ENCODE measurements around the gene ARHGAP26. TPM values are rescaled to one million over a fixed set of nuclear protein-coding genes. Genes with fewer than 3 reads are reported as not detected.

ARHGAP26 gene
- total RNA-seq, 6 experiments from 2014 or later, result 6.7 to 14.5 (median 8.3) TPM

DNA sequence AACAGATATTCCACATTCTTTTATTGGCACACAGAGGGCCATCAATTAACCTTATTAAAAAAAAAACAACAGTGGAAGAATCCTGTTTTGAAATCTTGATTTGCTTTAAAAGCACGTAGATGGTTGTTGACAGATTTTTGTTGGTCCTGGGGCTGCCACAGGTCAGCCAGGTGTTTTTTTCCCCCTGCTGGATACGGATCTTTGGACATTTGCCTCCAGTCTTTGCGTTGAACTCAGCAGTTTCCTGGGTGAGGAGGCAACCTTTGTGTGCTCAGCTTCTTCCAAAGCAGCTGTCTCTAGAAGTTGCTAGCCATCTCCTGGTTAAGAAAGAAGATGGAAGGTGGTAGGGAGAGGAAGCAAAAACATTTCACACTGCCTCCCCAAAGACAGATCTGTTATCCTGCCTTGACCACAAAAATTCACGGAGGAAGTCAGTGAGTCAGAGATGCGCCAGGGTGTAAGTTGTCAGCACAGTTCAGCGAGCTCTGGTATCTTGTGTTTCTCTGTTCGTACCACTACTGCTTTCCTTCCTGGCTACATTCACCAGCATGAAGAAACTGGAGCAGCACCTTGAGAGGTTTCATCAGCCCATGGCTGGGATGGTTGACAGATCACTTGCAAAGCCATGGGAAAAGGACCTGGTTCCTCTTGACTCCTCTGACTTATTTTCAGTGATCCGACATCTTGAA, 207.3 kb downstream of the ARHGAP26 start:
- intact Hi-C loops (cut with DNase I), result no loop called here
- Histone ChIP-seq H3K27me3 (no peaks in the 10 kb centered on the region), H3K4me1 (peaks cover 0 to 17% (median 14%) of the 10 kb centered on the region in 4 donors), H3K27ac (no peak overlapping the region), H3K4me3 (no peak overlapping the region), H3K9me3 (no peaks in the 10 kb centered on the region), H3K36me3 (no peaks in the 10 kb centered on the region)
- 41% methylated on average over 8 of the region's 8 CpGs for WGBS (ENCODE audit: insufficient coverage, low coverage, low lambda C conversion rate, missing lambda C conversion rate)
- DNase-seq (no peak), ATAC-seq (peak in 3 of 4 donors; percentile 15 to 19 (median 16))
- TF ChIP-seq, protein P1, sequence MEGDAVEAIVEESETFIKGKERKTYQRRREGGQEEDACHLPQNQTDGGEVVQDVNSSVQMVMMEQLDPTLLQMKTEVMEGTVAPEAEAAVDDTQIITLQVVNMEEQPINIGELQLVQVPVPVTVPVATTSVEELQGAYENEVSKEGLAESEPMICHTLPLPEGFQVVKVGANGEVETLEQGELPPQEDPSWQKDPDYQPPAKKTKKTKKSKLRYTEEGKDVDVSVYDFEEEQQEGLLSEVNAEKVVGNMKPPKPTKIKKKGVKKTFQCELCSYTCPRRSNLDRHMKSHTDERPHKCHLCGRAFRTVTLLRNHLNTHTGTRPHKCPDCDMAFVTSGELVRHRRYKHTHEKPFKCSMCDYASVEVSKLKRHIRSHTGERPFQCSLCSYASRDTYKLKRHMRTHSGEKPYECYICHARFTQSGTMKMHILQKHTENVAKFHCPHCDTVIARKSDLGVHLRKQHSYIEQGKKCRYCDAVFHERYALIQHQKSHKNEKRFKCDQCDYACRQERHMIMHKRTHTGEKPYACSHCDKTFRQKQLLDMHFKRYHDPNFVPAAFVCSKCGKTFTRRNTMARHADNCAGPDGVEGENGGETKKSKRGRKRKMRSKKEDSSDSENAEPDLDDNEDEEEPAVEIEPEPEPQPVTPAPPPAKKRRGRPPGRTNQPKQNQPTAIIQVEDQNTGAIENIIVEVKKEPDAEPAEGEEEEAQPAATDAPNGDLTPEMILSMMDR (IDR thresholded peaks at IDR 0.05), result no peak
- TF ChIP-seq POLR2A (IDR thresholded peaks at IDR 0.05), result no peak

DNA sequence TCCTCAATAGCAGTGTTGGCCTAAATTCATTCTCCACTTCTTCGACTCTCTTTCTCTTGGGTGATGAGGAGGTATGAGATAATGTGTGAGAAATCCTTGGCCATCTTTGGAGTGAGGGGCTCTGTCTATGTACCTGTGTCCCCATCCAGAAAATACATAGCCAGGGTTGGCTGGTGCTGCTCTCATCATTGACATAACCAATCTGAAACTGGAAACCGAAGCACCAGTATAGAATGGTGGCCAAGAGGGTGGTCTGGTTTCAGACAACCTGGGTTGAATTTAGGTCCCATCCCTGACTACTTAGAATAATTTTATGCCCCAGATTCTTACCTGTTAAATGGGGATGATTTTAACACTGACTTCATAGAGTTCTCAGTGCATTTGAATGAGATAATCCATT, 208.1 kb downstream of the ARHGAP26 start:
- ATAC-seq, result no peak
- intact Hi-C loops (cut with DNase I), result no loop called here
- H3K36me3 ChIP-seq, result no peaks in the 10 kb centered on the region
- no peak for DNase-seq
- no peaks in the 10 kb centered on the region for H3K9me3 ChIP-seq
- H3K27ac ChIP-seq, result no peak overlapping the region
- TF ChIP-seq, protein P1 (IDR thresholded peaks at IDR 0.05), result no peak
- TF ChIP-seq POLR2A (IDR thresholded peaks at IDR 0.05), result no peak
- H3K27me3 ChIP-seq, result no peaks in the 10 kb centered on the region
- peaks cover 0 to 24% (median 18%) of the 10 kb centered on the region in 4 donors for H3K4me1 ChIP-seq
- H3K4me3 ChIP-seq, result no peak overlapping the region
- WGBS (ENCODE audit: insufficient coverage, low coverage, low lambda C conversion rate, missing lambda C conversion rate), result 75% methylated on average over 1 of the region's 2 CpGs

DNA sequence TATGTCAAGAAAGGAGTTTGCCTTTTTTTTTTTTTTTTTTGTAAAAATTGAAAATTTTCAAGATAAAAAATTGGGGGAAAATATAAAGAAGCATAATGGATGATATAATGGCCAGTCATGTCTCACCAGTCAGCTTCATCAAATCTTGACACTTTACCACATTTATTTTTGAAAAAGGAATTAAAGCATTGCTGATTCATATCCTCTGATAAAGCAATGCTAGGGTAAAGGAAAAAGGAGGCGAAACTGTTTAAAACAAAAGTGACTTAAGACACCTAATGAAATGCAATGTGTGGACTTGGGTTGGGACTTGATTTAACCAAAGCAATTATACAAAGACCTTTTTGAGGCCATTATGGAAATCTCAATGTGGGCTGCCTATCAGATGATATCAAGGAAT, 208.5 kb downstream of the ARHGAP26 start:
- ATAC-seq (no peak), DNase-seq (no peak)
- intact Hi-C loops (cut with DNase I), result no loop called here
- Histone ChIP-seq H3K27me3 (no peaks in the 10 kb centered on the region), H3K9me3 (no peaks in the 10 kb centered on the region), H3K36me3 (no peaks in the 10 kb centered on the region), H3K4me3 (no peak overlapping the region), H3K27ac (no peak overlapping the region), H3K4me1 (peaks cover 0 to 25% (median 18%) of the 10 kb centered on the region in 4 donors)
- WGBS (ENCODE audit: insufficient coverage, low coverage, low lambda C conversion rate, missing lambda C conversion rate), result 80% methylated on average over 1 of the region's 1 CpG
- no peak for TF ChIP-seq POLR2A (IDR thresholded peaks at IDR 0.05)
- TF ChIP-seq, protein P1 (IDR thresholded peaks at IDR 0.05), result no peak

DNA sequence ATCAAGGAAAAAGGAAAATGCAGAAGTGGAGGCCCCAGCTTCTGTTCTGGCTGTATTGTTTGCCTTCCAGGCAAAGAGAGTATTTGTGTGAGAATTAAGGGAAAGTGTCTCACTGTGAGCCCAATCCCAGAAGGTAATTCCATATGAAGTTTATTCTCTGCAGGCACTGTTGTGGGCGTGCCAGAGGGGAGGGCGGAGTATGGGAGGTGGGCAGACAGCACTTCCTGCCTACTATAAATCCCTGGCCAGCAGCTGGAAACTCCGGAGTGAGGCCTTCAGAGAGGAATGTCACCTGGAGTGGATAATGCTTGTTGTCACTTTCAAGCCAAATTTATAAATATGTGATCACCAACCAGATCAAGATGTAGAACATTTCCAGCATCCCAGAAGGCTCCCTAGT, 209.5 kb downstream of the ARHGAP26 start:
- intact Hi-C loops (cut with DNase I), result no loop called here
- no peak for ATAC-seq
- Histone ChIP-seq H3K9me3 (no peaks in the 10 kb centered on the region), H3K4me1 (peaks cover 0 to 25% (median 18%) of the 10 kb centered on the region in 4 donors), H3K36me3 (no peaks in the 10 kb centered on the region), H3K27ac (no peak overlapping the region), H3K4me3 (no peak overlapping the region), H3K27me3 (no peaks in the 10 kb centered on the region)
- TF ChIP-seq, protein P1 (IDR thresholded peaks at IDR 0.05), result no peak
- no peak for TF ChIP-seq POLR2A (IDR thresholded peaks at IDR 0.05)
- no peak for DNase-seq
- 77% methylated on average over 3 of the region's 3 CpGs for WGBS (ENCODE audit: insufficient coverage, low coverage, low lambda C conversion rate, missing lambda C conversion rate)
